Measurements from ENCODE around the gene ASB14.
"Not testable (repeated sequence)": the region's sequence is repeated elsewhere in the genome, so short reads cannot be mapped to it uniquely, and the experiment has no call there.

Gene ASB14

GRCh38 chr3:57292159-57292896 lies at the start of gene ASB14:
ASB14 (minus strand) TSS chr3:57292685; CDS start chr3:57292033, 652 bp downstream.
- no peak for DNase-seq

DNA sequence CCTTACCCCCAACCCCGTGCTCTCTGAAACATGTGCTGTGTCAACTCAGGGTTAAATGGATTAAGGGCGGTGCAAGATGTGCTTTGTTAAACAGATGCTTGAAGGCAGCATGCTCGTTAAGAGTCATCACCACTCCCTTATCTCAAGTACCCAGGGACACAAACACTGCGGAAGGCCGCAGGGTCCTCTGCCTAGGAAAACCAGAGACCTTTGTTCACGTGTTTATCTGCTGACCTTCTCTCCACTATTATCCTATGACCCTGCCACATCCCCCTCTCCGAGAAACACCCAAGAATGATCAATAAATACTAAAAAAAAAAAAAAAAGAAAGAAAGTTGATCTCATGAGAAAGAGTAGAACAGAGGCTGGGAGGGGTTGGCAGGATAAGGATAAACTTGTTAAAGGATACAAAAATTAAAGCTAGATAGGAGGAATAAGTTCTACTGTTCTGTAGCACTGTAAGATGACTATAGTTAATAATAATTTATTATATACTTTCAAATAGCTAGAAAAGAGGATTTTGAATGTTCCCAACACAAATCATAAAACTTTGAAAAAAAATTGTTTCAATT lies 46.7 kb upstream of the ASB14 start:
- DNase-seq = not testable (repeated sequence)

GRCh38 chr3:57338272-57339070 lies 46.0 kb upstream of the ASB14 start:
- DNase-seq = not testable (repeated sequence)

DNA sequence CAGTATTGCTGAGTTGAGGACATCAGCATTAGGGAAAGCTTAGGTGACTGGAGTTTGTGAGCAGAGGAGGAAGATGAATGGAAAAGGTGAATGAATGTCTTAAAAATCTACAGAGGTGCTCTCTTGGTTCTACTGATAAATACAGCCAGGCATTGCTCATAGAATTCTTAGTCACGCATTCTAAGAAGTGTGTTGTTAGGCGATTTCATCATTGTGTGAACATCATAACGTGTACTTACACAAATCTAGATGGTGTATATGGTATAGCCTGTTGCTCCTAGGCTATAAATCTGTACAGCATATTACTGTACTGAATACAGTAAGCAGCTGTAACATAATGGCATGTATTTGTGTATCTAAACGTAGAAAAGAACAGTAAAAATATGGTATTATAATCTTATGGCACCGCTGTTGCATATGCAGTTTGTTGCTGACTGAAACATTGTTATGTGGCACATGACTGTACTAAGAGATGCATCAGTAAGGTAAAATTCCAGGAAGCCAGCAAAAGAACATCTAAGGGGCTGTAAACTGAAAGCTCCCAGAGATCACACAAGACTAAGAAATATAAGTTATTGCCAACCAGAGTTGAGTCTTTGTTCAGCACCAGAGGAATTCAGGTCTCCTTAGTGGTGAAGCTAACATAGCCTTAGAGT lies 42.9 kb upstream of the ASB14 start:
- no peak for DNase-seq

- DNase-seq = no peak
Measured at GRCh38 chr3:57331078-57331610, 38.7 kb upstream of the ASB14 start.

DNA sequence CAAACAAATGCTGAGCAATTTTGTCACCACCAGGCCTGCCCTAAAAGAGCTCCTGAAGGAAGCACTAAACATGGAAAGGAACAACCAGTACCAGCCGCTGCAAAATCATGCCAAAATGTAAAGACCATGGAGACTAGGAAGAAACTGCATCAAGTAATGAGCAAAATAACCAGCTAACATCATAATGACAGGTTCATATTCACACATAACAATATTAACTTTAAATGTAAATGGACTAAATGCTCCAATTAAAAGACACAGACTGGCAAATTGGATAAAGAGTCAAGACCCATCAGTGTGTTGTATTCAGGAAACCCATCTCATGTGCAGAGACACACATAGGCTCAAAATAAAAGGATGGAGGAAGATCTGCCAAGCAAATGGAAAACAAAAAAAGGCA lies 34.0 kb upstream of the ASB14 start:
- DNase-seq = not testable (repeated sequence)

DNA sequence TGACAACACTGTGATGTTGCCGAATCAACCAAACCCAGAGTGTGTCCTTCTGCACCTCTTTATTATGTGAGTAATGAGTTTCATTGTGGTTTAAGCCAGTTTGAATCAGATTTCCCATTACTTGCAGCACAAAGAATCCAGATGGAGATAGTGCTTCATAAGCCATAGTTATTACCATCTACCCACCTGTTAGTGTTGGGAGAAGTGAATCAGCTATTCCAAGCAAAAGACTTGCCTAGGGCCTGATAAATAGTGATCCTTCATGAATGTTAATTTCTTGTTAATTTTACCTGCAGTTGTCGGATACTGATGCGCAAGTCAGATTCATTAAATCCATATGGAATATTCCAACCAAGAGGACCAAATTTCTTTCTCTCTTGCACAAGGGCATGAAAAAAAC lies 21.7 kb upstream of the ASB14 start:
- DNase-seq = no peak

- DNase-seq = no peak
Measured at GRCh38 chr3:57309769-57310360, 17.4 kb upstream of the ASB14 start.

DNA sequence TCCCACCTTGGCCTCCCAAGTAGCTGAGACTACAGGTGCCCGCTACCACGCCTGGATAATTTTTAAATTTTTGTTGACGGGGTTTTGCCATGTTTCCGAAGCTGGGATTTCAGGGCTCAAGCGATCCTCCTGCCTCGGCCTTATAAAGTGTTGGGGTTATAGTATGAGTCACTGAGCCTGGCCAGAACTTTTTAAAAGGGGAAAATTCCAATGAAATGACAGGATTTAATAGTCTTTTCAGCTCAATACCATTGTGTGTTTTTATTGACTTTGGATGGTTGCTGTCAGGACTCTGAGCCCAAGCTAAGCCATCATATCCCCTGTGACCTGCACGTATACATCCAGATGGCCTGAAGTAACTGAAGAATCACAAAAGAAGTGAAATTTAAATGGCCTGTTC lies 11.0 kb upstream of the ASB14 start:
- not testable (repeated sequence) for DNase-seq

DNA sequence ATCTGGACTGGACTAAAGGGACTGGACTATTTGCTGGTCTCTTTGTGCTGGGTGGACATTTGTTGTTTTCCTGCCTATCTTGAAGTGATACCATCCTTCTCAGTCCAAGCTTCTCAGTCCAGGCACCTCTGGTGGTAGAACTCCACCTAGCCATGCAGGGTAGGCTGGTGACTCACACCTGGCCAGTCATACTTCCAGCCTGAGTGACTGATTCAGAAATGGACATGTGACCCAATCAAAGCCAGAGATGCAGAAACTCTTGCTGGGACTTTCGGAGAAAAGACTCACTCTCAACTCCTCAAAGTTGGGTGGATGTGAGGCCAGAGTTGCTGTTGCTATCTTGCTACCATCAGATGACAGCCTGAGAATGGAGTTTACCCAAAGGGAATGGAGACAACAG lies 5.6 kb upstream of the ASB14 start:
- no peak for DNase-seq

DNA sequence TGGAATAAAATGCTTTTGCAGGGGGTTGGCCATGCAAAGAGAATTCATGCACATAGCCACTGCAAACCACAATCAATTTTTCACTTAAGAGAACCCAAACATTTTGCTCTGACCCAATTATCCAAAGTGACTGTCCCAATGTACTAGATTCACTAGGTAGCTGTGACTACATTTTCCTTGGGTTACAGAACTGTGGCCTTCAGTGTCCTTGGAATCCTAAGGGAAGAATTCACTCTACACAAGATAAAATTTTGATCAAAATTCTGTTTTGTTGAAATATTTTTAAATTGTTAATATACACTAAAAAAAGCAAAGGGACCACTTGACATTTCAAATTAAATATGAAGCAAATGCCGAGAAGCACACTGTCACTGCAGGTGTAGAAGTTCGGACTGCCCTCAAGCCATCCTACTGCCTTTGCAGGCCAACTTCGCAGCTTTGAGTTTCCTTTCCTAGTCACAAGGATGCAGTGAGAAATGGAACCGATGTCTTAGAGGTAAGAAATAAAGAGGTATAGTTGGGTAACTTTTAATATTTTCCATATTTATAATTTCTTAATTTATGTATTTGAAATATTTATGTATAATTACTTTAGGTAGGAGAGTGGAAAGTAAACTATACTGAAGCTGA lies 527 bp upstream of the ASB14 start:
- DNase-seq = no peak

GRCh38 chr3:57288403-57288802 lies 4.1 kb downstream of the ASB14 start:
- no peak for DNase-seq

DNA sequence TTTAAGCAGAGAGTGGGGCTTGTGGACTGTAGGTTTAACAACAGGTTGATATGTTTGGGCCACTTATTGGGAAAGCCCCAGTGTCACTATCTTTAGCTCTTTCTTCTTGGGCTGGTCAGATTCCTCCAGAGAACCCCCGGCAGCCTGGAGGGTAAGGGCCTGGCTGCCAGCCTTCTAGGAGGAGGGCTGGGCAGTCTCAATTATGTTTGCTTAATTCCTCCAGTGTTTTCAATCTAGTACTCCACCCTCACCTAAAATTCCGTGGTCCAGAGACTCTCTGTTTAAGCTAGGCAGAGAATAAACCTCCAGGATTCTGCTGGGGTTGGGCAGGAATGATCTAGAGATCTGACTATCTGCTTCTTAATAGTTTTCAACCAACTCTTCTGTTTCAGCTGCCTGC lies 5.3 kb downstream of the ASB14 start:
- DNase-seq = no peak

DNA sequence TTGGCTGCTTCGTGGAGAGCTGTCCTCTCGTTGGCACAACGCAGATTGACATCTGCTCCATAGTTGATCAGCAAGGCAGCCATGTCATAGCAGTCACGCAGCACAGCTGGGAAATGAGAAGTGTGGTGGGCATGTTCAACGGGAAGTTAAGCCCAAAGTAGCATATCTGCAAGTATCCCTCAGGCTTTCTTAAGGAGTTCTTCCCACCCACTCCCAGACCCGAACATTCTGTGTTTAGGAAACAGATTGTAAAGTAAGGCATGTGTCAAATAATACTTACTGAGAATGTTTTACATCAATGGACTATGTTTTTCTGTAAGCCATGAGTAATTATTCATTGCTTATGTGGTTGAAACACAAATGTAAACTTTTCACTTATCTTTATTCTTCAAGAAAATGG lies 9.2 kb downstream of the ASB14 start:
- DNase-seq = no peak

- DNase-seq = no peak
Measured at GRCh38 chr3:57281715-57282114, 10.8 kb downstream of the ASB14 start.

GRCh38 chr3:57279685-57280084 lies 12.8 kb downstream of the ASB14 start:
- no peak for DNase-seq

- DNase-seq = no peak
Measured at GRCh38 chr3:57278237-57278636, 14.2 kb downstream of the ASB14 start.

GRCh38 chr3:57275393-57275792 lies 17.1 kb downstream of the ASB14 start:
- DNase-seq = no peak

- no peak for DNase-seq
Measured at GRCh38 chr3:57274845-57275244, 17.6 kb downstream of the ASB14 start.

DNA sequence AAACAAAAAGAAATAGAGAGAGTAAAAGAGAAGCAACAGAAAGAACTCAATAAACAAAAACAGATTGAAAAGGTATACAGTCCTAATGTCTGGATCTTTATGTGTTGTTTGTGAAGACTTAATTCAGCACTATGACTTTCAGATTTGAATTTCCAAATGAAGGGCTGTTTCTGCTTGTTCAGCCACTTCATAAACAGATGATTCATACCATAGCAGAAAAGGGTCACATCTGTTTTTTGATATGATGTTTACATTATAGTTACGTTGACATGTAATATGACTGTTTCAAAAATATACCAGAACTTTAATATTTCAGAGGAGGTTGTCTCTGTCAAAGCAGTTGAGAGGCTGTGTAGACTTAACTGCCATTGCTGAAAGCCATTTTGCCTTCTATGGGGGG lies 24.1 kb downstream of the ASB14 start:
- DNase-seq = no peak

DNA sequence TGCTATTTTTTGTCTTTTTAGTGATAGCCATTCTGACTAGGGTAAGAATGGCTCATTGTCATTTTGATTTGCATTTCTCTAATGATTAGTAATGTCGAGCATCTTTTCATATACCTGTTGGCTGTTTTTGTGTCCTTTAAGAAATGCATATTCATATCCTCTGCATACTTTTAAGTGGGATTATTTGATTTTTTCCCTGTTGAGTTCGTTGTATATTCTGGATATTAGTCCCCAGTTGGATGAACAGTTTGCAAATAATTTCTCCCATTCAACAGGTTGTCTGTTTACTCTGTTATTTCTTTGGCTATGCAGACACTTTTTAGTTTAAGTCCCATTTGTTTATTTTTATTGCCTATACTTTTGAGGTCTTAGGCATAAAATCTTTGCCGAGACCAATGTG lies 30.6 kb downstream of the ASB14 start:
- DNase-seq = no peak

DNA sequence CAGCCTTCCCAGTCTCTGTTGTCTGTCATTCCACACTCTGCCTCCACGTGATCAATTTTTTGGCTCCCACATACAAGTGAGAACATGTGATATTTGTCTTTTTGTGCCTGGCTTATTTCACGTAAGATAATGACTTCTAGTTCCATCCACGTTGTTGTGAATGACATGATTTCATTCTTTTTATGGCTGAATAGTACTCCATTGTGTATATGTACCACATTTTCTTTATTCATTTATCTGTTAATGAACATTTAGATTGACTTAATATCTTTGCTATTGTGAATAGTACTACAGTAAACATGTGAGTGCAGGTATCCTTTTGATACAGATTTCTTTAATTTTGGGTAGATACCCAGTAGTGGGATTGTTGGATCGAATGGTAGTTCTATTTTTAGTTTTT lies 31.4 kb downstream of the ASB14 start:
- DNase-seq = no peak
